HepG2 (cell line): ENCODE results near the gene ADRA2B.

Experiments used
- GZF1 ChIP-seq: sonication (generic); formaldehyde crosslinking; IDR thresholded peaks from 2 replicates; pipeline ENCODE4 v1.5.1; 2020; ENCODE audit warnings: mild to moderate bottlenecking, missing genetic modification reagents
- KLF16 ChIP-seq, 2 experiments: sonication (generic) in 1 of 2; formaldehyde crosslinking in 1 of 2; IDR thresholded peaks; 2 replicates each; pipeline versions ENCODE4 v1.6.1 to v1.8.0; 2016 to 2023; ENCODE audit warnings: missing genetic modification reagents in 2 of 2, missing compliant biosample characterization in 1 of 2
- POLR2A ChIP-seq, 2 experiments: IDR thresholded peaks; 2 replicates each; pipeline ENCODE4 v1.6.1; 2011; ENCODE audit warnings: low read depth in 2 of 2, low read length in 2 of 2, mild to moderate bottlenecking in 1 of 2, moderate library complexity in 1 of 2; ENCODE audit not compliant: insufficient read depth in 1 of 2
- RFX5 ChIP-seq: IDR thresholded peaks from 2 replicates; pipeline ENCODE4 v1.6.1; 2011; ENCODE audit warnings: low read depth, low read length, improper control_type of control experiment
- SMAD1 ChIP-seq: sonication (generic); formaldehyde crosslinking; IDR thresholded peaks from 2 replicates; pipeline ENCODE4 v1.4.0; 2020; ENCODE audit warnings: missing genetic modification reagents, low read depth, mild to moderate bottlenecking, borderline replicate concordance
- SP1 ChIP-seq, 2 experiments: fragments of 450-650 bp in 1 of 2; sonication (generic) in 1 of 2; formaldehyde crosslinking in 1 of 2; IDR thresholded peaks; 2 replicates each; pipeline versions ENCODE4 v1.4.0 to v1.6.1; 2016 to 2020; ENCODE audit warnings: missing genetic modification reagents in 1 of 2
- ZNF331 ChIP-seq: sonication (generic); formaldehyde crosslinking; IDR thresholded peaks from 2 replicates; pipeline ENCODE4 v1.4.0; 2020; ENCODE audit warnings: missing genetic modification reagents

- TF ChIP-seq POLR2A (IDR thresholded peaks at IDR 0.05; ENCODE audit: insufficient read depth in 1 of 2, low read depth in 2 of 2, low read length in 2 of 2) (no peak), RFX5 (no peak), GZF1 (CRISPR knock-in tag) (no peak), ZNF331 (CRISPR knock-in tag) (no peak), SMAD1 (CRISPR knock-in tag) (no peak), KLF16 (CRISPR knock-in tag; IDR thresholded peaks at IDR 0.05) (no peak), SP1 (IDR thresholded peaks at IDR 0.05) (no peak), SP1 (CRISPR knock-in tag; IDR thresholded peaks at IDR 0.05) (no peak)
Observed at GRCh38 chr2:96135171-96135570, 18.8 kb upstream of the ADRA2B start.
